ENCODE data around the gene NME5.

- TF ChIP-seq CTCF (conservative IDR thresholded peaks at IDR 0.05) (no peak), EZH2 (IDR thresholded peaks at IDR 0.05; ENCODE audit: low read depth) (no peak)
Observed at GRCh38 chr5:138157626-138158025, 18.4 kb upstream of the NME5 start.

Measured in PC-9 (cell line).